Measurements from ENCODE around the gene TYW3.
A peak's percentile ranks its signal among the peaks of the same experiment; 100 is the strongest.
"Not testable (repeated sequence)": the region's sequence is repeated elsewhere in the genome, so short reads cannot be mapped to it uniquely, and the experiment has no call there.

The TYW3 gene

GRCh38 chr1:74714429-74715235 is 18.3 kb upstream of the TYW3 start:
- TF ChIP-seq GATA1 (IDR thresholded peaks at IDR 0.05; ENCODE audit: low read depth, low read length) (no peak), POLR2A (IDR thresholded peaks at IDR 0.05; ENCODE audit: low read length) (no peak)
- no peak for DNase-seq

GRCh38 chr1:74715236-74715502 is 17.8 kb upstream of the TYW3 start:
- TF ChIP-seq GATA1 (IDR thresholded peaks at IDR 0.05; ENCODE audit: low read depth, low read length) (no peak), POLR2A (IDR thresholded peaks at IDR 0.05; ENCODE audit: low read length) (no peak)
- DNase-seq: no peak

GRCh38 chr1:74715806-74716205 is 17.1 kb upstream of the TYW3 start:
- TF ChIP-seq POLR2A (IDR thresholded peaks at IDR 0.05; ENCODE audit: low read length): no peak
- TF ChIP-seq GATA1 (IDR thresholded peaks at IDR 0.05; ENCODE audit: low read depth, low read length): no peak
- no peak for DNase-seq

GRCh38 chr1:74716822-74717221 is 16.1 kb upstream of the TYW3 start:
- no peak for DNase-seq
- TF ChIP-seq POLR2A (IDR thresholded peaks at IDR 0.05; ENCODE audit: low read length): no peak
- TF ChIP-seq GATA1 (IDR thresholded peaks at IDR 0.05; ENCODE audit: low read depth, low read length): no peak

- no peak for TF ChIP-seq POLR2A (IDR thresholded peaks at IDR 0.05; ENCODE audit: low read length)
- TF ChIP-seq GATA1 (IDR thresholded peaks at IDR 0.05; ENCODE audit: low read depth, low read length): no peak
Observed at GRCh38 chr1:74717626-74718025, 15.3 kb upstream of the TYW3 start.

GRCh38 chr1:74726063-74726462 is 6.9 kb upstream of the TYW3 start:
- no peak for DNase-seq
- TF ChIP-seq GATA1 (IDR thresholded peaks at IDR 0.05; ENCODE audit: low read depth, low read length) (no peak), POLR2A (IDR thresholded peaks at IDR 0.05; ENCODE audit: low read length) (no peak)

More at GRCh38 chr1:74717626-74718025, 15.3 kb upstream of the TYW3 start:
- DNase-seq: no peak

GRCh38 chr1:74728736-74729135 is 4.2 kb upstream of the TYW3 start:
- no peak for DNase-seq
- TF ChIP-seq POLR2A (IDR thresholded peaks at IDR 0.05; ENCODE audit: low read length) (no peak), GATA1 (IDR thresholded peaks at IDR 0.05; ENCODE audit: low read depth, low read length) (no peak)

GRCh38 chr1:74729741-74730478 is 3.0 kb upstream of the TYW3 start:
- peak; percentile 15 to 30 for DNase-seq
- no peak for TF ChIP-seq POLR2A (IDR thresholded peaks at IDR 0.05; ENCODE audit: low read length)
- no peak for TF ChIP-seq GATA1 (IDR thresholded peaks at IDR 0.05; ENCODE audit: low read depth, low read length)

- no peak for TF ChIP-seq POLR2A (IDR thresholded peaks at IDR 0.05; ENCODE audit: low read length)
- TF ChIP-seq GATA1 (IDR thresholded peaks at IDR 0.05; ENCODE audit: low read depth, low read length): no peak
- peak; percentile 38 to 70 for DNase-seq
Observed at GRCh38 chr1:74731399-74732052, 1.4 kb upstream of the TYW3 start.

GRCh38 chr1:74732071-74732946 is 643 bp upstream of the TYW3 start:
- not testable (repeated sequence) for DNase-seq

GRCh38 chr1:74733604-74734484 is 892 bp downstream of the TYW3 start:
- TF ChIP-seq POLR2A (IDR thresholded peaks at IDR 0.05; ENCODE audit: low read length): no peak
- TF ChIP-seq GATA1 (IDR thresholded peaks at IDR 0.05; ENCODE audit: low read depth, low read length): no peak
- peak; percentile 82 to 84 for DNase-seq

- TF ChIP-seq GATA1 (IDR thresholded peaks at IDR 0.05; ENCODE audit: low read depth, low read length): no peak
- no peak for TF ChIP-seq POLR2A (IDR thresholded peaks at IDR 0.05; ENCODE audit: low read length)
- DNase-seq: no peak
Observed at GRCh38 chr1:74737333-74737732, 4.4 kb downstream of the TYW3 start.

GRCh38 chr1:74740307-74740980 is 7.5 kb downstream of the TYW3 start:
- peak; percentile 5 to 13 for DNase-seq

GRCh38 chr1:74745247-74745646 is 12.3 kb downstream of the TYW3 start:
- DNase-seq: not testable (repeated sequence)
